IPS DF 4.7 (cell line): ENCODE measurements around the gene DDX24.

ENCODE experiments used
- DNase-seq: peaks from one replicate; pipeline ENCODE4 v3.0.0-alpha.2; 2013; ENCODE audit warnings: low spot score; ENCODE audit errors: extremely low read depth

DDX24 gene

GRCh38 chr14:94114589-94115057 lies 33.6 kb upstream of the DDX24 start:
- DNase-seq, result no peak

DNA sequence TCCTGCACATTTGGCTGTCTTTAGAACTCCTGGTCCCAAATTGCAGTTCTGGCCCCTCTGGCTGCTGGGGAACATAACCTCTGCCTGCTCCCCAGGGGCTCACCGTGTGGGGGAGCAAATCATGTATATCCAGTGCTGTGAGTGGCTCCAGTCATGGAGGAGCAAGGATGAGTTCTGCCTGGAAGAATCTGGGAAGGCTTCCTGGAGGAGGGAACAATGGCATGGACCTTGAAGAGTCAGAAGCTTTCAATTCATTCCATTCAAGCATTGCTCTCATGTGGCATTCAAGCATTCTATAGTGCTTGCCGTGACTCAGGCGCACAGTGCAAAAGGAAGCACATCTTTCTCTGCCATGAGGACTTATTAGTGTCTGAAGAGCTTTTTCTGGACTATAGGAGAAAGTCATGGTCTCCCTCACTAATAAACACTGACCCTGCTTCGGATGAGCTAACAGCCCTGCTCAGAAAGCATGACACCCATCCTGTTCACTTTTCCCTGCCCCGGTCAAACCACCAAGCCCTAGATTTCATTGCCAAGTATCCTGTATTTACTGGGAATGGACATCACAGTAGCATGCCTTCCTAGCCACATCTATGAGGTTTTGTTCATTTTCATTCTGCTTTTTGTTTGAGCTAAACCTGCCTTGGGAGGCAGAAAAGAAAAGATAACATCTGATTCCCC lies 33.0 kb upstream of the DDX24 start:
- DNase-seq, result no peak

DNA sequence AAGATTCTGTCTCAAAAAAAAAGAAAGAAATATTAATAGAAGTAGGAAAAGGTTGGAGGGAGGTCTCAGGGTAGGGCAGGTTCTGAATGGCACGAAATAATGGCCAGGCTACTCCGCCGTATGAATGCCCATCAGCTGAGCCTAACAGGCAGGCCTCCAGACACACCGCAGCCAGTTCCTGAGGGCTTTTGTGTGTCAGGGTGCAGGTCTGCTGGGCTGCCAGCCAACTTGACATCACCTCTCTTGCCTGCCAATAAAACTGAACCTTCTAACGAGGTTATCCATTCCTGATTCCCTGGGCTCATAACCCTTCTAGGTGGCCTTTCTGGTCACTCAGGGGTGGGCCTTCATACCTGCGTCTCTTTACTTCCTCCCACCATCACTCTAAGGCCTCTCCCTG lies 32.5 kb upstream of the DDX24 start:
- DNase-seq, result no peak

- DNase-seq, result no peak
Measured at GRCh38 chr14:94113073-94113472, 32.1 kb upstream of the DDX24 start.

DNA sequence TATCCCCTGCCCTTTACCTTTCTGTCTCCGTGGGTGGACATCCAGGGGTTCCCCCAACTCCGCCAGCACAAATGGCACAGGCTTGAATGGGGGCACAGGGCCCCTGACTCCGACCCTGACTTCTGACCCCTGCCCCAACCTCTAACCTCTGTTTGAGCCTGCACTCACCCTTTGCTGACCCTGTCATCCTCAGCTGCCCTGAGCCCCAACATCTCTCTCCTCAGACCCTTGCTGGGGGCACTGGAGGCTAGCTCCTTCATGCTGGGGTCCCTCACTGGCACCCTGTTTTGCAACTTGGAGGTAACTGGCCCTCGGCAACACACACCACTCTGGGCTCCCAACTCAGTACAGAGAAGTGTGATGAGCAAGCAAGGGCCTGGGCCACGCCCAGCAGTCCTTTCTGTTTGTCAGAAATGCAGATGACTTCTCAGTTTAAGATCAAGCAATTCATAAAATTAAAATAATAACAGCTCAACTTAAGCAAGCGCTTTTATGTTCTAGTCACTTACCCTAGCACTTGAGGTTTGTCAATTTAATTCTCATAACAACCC lies 31.6 kb upstream of the DDX24 start:
- no peak for DNase-seq

GRCh38 chr14:94111276-94112095 lies 30.5 kb upstream of the DDX24 start:
- no peak for DNase-seq

DNA sequence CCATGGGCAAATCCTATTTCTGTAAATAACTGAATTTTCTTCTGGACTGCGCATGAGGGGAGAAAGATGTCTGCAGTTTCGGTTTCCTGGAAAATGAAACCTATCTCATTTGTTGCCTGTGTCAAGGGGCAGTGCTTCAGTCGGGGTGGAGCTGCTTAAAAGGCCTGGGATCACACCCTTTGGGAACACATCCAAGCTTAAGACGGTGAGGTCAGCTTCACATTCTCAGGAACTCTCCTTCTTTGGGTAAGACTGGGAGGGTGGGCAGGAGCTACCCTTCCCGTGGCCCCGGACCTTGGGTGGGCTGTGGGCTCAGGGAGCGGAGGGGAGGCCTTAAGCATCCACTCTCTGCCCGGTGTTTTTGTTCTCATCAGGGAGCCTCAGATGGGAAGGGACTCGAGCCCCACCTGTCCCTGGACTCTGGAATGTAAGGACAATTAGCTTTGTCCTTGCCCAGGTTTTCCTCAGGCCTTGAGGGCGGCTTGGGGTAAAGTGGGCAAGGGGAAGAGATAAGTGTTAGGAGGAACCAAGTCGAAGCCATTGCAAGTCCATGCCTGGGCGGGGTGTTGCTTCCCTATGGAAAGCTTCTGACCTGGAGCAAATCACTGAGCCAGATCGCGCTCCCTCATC lies 29.7 kb upstream of the DDX24 start, which contains the start of gene IFI27:
Gene IFI27 (plus strand): TSS at position 185 of the 630 bp plus-strand sequence.
- DNase-seq, result no peak

DNA sequence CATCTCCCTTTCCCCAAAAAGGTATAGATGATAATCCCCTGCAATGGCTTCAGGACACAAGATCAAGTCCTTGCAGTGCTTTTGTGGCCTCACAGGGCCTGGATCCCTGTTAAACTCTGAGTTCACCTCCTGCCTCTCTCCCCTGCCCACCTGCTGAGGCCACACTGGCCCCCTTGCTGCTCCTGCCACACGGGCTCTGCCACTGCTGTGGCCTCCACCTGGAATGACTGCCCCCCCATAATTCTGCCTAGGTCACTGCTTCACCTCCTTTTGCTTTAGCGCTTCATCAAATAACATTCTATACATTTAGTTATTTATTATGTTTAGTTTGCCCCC lies 28.9 kb upstream of the DDX24 start:
- DNase-seq, result no peak

- DNase-seq, result no peak
Measured at GRCh38 chr14:94104731-94105130, 23.7 kb upstream of the DDX24 start.

DNA sequence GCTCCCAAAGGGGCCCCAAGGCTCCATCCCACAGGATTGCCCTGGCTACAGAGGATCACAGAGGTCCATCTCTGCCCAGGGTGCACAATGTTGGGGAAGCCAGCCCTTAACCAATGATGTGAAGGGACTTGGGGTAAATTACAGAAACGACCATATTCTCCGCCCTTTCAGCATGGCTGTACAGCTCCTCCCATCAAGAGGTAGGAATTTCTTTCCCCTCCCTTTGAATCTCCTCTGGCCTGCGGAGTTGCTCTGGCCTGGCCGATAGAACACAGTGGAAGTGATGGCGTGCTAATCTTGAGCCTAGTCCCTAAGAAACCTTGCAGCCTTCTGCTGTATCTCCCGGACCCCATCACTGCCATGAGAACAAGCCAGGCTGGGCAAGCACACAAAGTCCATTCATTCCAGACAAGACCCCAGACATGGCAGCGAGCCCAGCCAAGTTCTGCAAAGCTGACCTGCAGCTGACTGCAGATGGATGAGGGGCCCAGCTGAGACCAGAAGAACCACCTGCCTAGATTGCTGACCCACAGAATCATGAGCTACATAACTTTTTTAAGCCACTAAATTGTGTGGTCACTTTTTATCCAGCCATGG lies 22.6 kb upstream of the DDX24 start:
- DNase-seq, result no peak

GRCh38 chr14:94102768-94103482 lies 21.9 kb upstream of the DDX24 start:
- DNase-seq, result no peak

GRCh38 chr14:94101748-94102147 lies 20.7 kb upstream of the DDX24 start:
- DNase-seq, result no peak

DNA sequence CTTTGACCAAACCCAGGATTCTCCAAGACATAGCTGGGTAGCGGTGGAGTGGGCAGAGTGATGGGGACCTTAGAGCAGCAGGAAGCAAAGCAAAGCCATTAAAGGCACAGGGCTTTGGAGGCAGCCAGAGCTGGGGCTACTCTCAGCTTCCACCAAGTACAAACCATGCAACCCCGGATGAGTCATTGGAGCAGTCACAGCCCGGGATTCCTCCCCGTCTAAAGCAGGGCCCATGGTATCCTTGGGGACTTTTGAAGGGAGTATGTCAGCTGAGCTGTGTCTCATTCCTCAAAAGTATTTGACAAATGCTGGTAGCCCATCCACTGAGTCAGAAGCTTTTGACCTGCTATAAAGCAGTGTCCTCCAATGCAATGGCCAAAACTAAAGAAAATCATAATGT lies 19.8 kb upstream of the DDX24 start:
- no peak for DNase-seq

GRCh38 chr14:94099006-94099405 lies 18.0 kb upstream of the DDX24 start:
- no peak for DNase-seq

DNA sequence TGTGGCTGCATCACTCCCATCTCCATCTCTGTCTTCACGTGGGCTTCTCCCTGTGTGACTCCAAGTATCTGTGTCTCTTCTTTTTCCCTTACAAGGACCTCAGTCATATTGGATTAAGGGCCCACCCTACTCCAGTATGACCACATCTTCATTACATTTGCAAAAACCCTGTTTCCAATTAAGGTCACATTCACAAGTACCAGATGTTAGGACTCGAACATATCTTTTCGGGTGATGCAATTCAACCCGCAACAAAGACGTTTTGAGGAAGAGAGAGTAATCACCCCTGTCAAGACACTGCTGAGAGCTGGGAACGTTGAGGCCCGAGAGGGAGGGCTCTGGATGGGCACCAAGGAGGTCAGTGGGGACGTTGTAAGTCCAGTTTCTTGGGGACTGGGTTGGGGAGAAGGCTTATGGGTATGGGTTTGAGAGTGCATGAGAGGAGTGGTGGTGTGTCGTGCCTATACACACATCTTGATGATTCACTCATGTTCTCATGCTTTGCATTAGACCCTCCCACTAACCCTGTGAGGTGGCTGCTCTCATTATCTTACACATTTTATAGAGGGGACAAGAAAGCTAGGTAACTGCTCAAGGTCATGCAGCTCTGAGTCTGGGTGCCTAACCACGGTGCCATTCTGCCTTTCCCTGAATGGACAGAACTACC lies 17.5 kb upstream of the DDX24 start:
- no peak for DNase-seq

GRCh38 chr14:94097091-94097490 lies 16.1 kb upstream of the DDX24 start:
- no peak for DNase-seq

GRCh38 chr14:94093418-94093817 lies 12.4 kb upstream of the DDX24 start:
- DNase-seq, result no peak

DNA sequence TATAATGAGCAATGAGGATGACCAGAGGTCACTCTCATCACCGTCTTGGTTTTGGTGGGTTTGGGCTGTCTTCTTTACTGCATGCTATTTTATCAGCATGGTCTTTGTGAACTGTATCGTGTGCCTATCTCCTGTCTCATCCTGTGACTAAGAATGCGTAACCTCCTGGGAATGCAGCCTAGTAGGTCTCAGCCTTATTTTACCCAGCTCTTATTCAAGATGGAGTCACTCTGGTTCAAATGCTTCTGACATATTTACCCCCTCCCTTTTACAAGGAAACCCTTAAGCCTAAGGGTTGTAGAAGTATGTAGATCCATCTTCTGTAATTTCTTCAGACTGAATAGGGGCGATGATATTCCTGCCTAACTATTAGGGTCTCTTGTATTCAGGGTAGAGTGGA lies 8.5 kb upstream of the DDX24 start:
- DNase-seq, result no peak

- no peak for DNase-seq
Measured at GRCh38 chr14:94088516-94088915, 7.5 kb upstream of the DDX24 start.

GRCh38 chr14:94087891-94088290 lies 6.9 kb upstream of the DDX24 start:
- DNase-seq, result no peak
